NOMO-1 treated with dmso at 0.1 percent for 144 hours (cell line): ENCODE measurements around the gene SKAP1.

Source experiments
- DNase-seq: peaks from one replicate; lab custom pipeline; 2025; ENCODE audit not compliant: unreplicated experiment; lab: John Stamatoyannopoulos, UW

The SKAP1 gene

DNA sequence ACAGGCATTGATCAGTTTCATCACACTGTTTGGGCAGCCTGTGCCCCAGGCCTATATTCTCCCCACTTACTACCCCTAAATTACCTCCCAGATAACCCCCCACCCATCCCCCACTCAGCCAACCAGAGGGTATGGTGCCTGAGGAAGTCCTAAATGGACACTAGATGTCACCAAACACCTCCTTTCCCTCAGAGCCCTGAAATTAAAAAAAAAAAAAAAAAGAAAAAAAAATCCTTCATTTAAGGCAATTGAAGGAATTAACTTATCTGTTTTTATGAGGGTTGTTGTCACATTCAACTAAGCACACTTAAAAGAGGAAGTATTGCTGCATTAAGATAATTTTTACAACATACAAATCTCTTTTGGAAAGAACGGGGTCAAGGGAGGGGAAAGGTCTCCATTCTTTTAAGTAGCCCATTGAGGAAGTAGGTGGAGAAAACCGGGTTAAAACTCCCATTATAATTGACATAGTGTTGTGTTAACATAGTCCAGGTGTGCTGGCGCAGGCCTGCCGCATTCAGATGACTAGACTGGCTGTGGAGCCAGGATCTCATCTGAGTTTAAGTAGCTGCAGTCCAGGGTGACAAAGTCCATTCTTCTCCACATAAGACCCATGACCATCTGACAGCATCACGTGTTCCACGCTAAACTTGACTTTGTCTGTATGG, 276.2 kb downstream of the SKAP1 start:
- peak; percentile 33 for DNase-seq

DNA sequence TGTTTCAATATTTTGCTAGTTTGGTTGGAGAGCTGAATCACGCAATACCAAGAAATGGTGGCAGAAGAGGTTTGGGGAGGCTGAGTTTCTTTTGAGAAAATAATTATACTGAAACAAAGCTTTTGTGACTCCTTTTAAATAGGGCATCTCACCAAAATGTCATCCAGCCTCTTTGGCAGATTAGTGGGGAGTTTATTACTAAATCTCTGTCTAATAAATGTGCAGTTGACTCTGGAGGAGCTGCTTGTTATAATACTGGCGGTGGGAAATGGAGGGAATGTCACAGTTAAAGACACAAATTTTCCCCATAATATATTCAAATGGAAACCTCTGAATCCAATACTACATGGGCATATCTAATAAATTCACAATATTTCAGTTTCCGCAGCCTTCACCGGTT, 277.7 kb downstream of the SKAP1 start:
- no peak for DNase-seq

DNA sequence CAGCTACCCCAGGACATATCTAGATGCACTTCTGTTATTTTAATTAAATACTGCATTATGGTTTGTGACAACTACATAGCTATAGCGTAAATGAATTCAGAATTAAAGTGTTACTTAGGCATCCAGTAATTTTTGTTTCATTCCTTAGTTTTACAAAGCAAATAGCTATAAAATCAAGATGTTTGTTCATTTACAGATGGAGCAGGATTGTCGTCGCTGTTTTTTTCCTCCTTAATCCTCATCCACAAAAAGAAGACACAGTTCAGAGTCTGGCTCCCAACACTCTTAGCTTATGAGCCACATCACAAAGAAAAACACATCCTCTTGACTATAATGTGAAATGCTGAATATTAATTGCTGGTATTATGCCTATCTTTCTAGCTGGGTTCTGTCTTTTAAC, 278.8 kb downstream of the SKAP1 start:
- DNase-seq = no peak

DNA sequence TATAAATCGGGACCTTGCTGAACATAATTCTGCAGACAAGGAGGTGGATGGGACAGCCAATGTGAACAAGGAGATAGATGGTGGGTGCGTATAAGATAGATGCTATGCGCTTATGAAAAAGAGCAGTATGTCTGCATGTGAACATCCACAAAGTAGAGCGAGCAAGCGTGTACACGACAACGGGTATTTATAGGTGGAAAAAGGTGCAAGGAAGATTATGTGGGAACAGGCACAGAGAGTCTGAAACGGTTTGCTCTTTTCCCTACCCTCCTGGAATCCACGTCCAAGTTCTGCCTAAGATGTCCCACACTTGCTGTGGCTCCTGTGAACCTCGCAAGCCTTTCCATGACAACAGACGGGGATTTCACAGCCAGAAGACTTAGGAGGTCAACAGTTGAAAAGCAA, 279.4 kb downstream of the SKAP1 start:
- no peak for DNase-seq

DNA sequence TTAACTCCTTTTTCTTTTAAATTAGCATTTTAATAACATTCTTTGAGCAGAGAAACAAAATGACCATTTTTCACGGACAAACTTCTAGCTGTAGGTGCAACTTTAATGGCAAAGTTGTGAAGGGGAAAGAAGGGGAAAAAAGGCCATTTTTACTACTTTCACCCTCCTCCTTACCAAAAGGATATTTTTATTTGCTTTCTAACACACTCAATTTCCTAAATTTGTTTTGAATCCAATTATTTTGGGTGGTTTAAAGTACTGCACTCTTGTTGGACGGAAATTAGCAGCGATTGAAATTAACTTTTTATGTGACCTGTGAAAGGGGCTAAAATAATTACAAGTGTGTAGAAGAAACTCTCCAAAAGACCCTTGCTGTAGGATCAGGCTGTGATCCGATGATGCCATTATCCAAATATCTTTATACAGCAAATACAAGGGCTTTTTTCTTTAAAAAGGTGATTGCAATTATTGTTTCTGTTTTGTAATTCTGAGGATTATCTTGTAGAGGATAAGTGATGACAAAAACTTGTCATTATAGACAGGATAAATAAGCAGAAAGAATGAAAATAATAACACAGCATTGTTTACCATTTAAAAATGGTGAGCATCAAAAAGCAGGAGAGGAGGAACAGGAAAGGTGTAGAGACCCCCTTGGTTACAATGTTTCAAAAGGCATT, 280.1 kb downstream of the SKAP1 start:
- DNase-seq = no peak

DNA sequence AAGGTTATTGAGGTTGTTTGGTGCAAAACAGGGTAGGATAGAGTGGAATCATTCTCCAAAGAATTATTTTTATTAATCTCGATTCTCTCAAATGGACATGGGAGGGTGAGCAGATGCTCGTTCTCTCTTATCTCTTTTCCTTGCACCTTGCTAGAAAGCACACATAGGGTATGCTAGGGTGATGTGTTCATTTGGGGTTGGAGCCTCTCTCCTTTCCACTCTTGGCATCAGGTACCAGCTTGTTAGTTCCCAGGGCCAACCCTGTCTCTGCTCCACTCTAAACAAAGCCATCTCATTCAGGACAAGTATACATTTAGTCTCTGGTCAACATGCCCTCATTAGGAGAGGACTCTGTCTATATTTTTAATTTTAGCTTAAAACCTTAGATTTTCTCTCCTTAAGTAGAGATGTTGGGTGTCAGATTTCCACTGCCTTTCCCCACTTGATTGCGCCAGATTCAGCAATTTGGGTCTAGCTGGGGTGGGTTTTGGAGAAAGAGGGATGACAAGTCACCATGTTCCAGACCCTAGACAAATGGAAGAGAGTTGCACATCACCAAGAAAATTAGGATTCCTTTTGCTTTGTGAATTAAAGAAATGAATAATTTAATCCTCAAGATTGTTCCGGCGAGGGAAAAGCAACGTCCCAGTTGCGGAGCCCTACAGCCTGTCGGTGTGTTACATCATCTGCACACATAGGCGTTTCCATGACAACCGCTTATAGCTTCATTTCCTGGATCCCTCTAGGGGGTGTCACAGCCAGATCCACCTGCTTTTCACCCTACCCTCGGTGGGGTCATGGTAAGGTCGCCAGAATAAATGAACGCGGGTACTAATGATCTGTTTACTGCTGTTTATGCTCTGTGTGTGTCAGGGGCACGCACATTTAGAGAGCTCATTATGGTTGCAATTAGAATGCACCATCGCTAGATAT, 280.9 kb downstream of the SKAP1 start:
- no peak for DNase-seq

DNA sequence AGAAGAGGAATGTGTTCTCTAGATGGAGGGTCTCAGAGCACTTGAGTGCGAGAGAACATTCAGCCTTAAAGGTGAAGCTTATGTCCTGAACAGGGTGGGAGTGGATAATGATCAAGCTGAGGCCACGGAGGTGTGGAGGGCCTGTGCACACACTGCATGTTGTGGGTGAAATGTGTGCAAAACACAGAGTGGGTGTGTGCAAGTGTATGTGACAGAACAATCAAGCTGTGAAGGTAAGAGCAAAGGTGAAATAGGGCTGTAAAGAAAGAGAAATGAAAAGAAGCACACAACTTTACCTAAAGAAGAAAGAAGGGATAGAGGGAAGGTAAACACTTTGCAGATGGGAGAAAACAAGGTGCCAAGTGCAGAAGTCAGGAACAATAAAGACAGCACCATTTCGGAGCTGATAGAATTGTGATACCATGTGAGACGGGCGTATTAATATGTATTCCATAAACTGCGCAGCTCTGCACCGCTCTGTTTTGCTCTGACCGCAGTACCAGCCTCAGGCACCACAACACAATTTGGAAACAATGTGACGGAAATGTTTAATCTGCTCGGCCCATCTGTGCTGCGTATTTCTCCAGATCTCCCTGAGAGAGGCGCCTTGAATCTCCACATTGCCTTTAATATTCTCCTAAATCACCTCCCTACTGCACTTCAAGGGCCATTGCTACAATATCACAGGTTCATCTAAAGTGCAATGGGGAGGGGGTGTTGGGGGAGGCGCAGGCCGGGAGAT, 281.8 kb downstream of the SKAP1 start:
- no peak for DNase-seq

DNA sequence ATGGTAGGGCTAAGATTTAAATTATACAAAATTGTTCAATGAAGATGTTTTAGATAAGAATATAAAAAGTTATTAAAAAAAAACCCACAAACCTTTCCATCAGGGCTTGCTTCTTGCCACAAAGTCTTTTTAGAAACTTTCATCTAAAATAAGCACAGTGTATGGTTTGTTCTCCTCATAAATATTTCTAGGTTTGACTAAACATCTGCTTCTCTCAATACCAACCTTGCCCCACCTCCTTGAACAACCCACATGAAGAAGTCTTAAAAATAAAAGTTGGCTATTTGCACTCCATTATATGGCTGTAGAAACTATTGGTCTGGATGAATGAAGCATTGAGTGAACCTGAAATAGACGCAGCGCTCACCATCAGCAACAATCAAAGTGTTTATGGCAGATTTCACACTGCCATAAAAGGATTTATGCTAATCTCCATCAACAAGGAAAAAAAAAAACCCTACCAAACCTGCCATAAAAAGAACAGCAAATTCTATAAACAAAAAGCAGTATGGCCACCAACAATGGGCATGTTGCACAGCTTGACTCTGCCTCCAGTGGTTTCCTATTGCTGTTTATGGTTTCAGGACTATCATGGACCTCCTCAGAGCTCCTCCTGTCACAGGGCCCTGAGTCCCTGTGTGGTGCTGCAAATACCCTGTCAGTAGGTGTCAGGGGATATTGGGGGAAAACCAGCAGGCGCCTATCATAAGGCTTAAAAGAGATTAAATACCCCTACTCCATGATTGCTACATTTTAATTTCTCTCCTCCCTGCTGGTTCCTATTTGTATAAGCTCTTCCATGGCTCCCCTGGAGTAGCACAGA, 284.8 kb downstream of the SKAP1 start:
- DNase-seq = no peak

DNA sequence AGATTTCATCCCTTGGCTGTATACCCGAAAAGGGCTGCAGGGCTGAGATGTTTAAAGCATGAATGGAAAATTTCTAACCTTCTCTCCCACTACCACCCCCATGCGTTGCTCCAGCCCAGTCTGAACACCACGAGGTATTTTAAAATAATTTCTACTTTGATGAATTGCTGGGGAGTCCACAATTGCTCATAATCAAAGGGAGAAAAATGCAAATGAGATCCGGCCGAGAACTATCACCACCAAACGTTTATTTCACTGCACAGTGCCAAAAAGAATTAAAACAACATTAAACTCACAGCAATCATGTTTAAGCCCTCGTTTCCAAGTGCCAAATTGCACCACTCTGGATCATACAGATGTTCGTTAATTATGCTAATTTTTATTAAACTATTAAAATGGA, 285.8 kb downstream of the SKAP1 start:
- no peak for DNase-seq

DNA sequence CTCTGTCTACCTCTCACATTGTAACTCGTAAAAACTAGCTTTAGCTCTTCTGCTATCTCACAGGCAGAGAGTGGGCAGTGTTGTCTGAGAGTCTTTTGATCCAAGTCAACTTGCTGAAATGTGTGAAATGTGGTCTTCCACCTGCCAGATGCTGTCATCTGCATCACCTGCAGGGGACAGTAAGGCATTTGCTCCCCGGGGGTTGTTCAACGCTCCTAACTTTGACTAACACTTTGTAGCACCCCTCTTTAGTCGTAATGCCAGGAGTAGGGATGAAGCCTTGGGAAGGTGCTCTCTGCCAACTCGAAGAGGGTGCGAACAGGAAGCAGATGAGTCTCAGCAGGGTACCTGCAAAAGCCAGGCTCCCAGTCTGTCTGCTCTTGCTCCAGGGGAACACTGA, 286.4 kb downstream of the SKAP1 start:
- no peak for DNase-seq

DNA sequence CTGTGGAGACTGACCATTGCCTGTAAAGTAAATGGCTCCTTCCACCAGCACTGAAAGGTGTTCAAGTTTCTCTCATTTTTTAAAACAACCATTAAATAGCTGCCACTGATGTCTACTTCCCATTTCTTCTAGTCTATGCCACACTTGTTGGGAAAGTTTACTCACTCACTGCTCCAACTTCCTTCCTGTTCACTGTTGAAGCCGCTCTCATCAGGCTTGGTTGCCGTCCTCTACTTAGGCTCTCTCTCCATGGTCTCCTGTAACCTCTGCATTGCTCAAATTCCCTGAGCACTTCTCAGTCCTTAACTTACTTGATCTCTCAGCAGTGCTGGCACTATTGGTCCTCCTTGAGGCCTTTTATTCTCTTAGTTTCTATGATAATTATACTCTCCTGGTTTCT, 290.1 kb downstream of the SKAP1 start:
- DNase-seq = peak; percentile 40

DNA sequence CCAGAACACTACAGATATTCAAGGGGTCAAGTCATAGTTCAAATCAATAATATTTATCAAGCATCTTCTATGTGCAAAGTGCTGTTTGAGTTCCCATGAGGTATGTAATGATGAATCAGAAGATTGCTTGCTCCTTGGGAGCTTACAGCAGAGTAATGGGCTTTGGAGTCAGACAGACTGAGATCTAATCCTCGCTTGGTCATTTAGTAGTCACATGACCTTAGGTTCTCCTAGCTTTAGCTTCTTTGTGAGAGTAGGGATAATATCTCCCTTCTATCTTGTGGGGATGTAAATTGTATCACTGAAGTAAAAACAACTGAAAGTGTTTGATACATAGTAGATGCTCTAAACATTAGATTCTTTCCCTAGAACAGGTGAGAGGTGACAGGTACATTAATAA, 292.4 kb downstream of the SKAP1 start:
- no peak for DNase-seq

DNA sequence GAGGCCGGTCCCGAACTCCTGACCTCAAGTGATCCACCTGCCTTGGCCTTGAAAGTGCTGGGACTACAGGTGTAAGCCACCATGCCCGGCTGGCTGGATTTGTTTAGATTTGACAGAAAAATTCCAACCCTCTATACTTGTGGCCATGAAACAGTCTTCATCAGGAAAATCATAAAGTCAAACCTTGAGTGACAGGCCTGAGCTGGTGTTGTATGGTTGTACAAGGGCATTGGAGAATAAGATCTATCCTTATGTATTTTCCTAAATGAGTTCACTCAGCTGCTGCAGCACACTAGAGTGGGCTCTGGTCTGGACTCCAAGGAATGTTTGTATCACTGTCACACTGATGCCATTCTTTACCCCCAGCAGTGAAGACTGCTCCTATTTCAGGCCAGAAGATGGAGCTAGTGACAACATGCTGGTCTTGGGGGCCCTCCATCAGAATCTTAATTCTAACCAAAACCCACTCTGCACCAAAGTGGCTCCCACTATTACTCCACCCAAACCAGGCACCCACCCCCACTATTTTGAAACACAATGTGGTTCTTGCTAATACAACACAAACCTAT, 295.0 kb downstream of the SKAP1 start:
- no peak for DNase-seq

DNA sequence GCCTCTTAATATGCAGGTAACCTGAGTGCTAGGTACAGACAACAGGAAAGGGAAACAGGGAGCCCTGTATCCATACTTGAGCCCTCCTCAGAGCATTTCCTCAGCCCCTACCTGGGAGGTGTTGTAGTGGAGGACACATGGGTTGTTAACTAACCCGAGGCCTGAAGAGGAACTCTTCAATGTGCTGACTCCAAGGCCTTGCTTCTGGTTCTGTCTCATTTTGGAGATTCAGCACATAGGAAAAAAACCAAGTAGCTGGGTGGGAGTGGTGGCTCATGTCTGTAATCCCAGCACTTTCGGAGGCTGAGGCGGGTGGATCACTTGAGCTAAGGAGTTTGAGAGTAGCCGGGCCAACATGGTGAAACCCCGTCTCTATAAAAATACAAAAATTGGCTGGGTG, 297.6 kb downstream of the SKAP1 start:
- no peak for DNase-seq

DNA sequence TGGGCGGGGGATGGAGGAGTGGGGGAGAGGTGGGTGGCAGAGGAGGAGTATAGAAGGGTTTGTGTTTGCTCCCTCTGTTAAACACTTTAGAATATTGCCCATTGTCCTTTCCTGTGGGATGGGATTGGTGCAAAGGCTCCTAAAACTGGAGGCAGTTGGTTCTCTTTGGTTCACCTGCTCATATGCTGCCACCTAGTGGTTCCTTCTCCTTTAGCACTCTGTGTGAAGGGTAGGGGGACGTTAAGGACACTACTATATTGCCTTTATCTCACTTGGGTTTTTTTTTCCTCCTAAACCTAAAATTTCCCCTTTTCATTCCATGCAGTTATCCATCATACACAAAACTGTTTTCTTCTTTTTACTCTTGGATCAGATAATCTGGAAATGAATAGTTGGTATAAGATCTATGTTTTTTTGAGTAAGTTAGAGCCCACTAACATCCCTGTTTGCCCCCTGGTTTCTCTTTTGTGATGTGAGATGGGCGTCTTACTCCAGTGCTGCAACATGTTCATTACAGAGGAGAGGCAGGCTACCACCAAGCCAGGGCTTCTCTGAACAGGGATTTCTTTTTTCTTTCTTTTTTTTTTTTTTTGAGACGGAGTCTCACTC, 298.7 kb downstream of the SKAP1 start:
- DNase-seq = peak; percentile 9

DNA sequence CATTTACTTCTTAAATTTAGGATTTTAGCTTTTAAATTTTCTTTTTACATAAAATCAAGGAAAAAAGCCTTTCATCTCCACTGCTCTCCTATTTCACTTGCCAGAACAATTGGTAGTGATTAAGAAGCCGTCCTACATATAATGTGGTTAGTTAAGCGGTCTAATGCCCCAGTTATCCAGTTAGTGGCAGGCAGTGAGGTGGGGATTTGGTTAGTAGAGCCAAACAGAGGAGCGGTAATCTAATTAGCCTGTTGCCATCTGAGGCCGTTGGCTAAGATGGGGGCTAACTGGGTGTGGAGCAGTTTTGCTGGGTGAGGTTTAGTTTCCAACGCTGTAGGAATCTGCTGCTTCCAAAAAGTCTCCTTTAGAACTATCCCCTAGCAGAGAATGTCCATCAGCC, 300.0 kb downstream of the SKAP1 start:
- DNase-seq = no peak

DNA sequence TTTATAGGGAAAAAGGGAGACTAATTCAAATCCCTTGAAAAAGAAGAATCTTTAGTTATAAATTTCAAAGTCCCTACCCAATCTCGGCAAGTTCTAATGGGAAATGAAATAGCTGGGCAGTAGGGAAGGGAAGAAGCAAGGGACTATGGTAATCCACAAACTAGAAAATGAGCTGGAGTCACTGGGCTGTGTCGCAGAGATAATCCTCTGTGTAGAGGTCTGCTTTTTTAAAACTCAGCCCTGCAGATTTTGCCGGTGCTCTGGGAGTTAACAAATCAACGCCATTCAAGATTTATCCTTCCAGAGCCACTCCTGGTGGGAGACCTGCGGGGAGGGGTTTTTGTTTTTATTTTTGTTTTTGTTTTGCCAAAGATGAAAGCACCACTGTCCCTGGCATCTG, 301.6 kb downstream of the SKAP1 start:
- DNase-seq = no peak

DNA sequence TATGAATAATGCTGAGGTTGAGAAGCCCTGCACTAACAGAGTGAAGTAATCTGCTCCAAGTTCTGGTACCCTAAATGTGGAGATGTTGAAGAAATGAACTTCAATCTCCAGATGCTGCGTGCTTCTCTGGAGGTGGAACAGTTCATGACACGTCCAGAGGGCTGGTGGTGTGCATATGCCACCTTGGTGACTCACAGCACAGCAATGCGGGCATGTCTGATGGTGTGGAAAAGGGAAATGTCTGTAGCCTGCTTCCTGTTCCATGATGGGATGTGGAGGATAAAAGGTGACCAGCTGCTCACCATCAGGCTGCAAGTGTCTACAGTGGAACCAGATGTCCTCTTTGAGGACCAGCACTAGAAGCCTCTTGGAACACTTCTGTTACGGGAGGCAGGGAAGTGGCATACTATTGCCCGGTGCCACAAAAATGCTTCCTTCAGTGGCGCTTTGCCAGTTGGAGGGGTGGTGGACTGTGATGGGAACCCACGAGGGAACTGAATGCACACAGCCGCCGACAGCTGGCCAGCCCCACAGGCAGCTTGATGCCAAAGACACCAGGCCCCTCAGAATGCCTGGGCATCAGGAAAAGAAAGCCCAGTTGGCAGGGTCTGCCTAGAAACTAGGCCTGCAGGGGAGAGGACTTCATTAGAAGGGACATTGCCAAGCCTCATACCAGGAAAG, 302.5 kb downstream of the SKAP1 start:
- no peak for DNase-seq

DNA sequence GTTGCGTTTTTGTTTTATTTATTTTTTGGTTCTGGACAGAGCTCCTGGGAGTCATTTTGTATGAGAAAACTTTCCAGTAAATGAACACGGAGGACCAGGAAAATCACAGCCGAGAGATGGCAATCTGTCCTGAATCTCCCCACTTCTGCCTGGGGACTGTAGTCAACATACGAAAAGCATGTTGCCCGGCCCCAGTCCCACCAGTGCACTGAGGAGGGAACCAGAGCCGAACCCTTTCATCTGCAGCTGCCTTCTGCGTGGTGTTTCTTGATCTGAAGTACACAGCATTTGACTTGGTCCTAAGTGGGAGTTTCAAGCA, 303.5 kb downstream of the SKAP1 start:
- DNase-seq = no peak
